Measurements from ENCODE around the gene RSRC1. TPM values are rescaled to one million over a fixed set of nuclear protein-coding genes. Genes with fewer than 3 reads are reported as not detected.

RSRC1 gene
- total and polyA plus RNA-seq, 2 of the 8 experiments (the other 6 are each of a cell fraction or from before 2014, with no cell fraction given), result 2.0 to 27.9 TPM

DNA sequence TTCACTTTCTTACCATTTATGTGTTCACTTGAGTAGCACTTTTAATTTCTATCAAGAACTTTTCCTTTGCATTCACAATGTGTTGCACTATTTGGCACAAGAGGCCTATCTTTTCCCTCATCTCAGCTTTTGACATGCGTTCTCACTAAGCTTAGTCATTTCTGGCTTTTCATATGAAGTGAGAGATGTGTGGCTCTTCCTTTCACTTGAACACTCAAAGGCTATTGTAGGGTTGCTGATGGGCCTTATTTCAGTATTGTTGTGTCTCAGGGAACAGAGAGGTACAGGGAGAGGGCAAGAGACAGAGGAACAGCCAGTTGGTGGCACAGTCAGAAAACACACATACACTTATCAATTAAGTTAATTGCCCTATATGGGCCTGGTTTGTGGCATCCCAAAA lies 333.7 kb downstream of the RSRC1 start (continued):
- TF ChIP-seq RXRA (IDR thresholded peaks at IDR 0.05; ENCODE audit: insufficient read depth, low read depth, low read length), result no peak
- no peak for TF ChIP-seq GTF2F1 (IDR thresholded peaks at IDR 0.05; ENCODE audit: borderline replicate concordance, low read depth, low read length)

- Histone ChIP-seq H2BK120ac (replicated peaks; ENCODE audit: low read depth, low read length) (no peak overlapping the region), H4K91ac (replicated peaks; ENCODE audit: insufficient read length, low read length) (no peak overlapping the region), H3K79me1 (ENCODE audit: low read depth, low read length) (no peaks in the 10 kb centered on the region), H2AK5ac (ENCODE audit: low read depth, low read length) (no peak overlapping the region), H3K27me3 (replicated peaks in 1 of 4; ENCODE audit: control insufficient read depth in 3 of 4, extremely low read depth in 1 of 4, insufficient read depth in 3 of 4, low read length in 3 of 4) (no peaks in the 10 kb centered on the region), H3K4ac (replicated peaks; ENCODE audit: insufficient read length, low read depth, low read length) (no peak overlapping the region), H3K14ac (ENCODE audit: insufficient read length) (no peak overlapping the region), H2BK15ac (ENCODE audit: low read length) (no peak overlapping the region), H3K56ac (replicated peaks; ENCODE audit: insufficient read length, low read depth, low read length) (no peak overlapping the region), H4K20me1 (replicated peaks in 1 of 2; ENCODE audit: control insufficient read depth in 1 of 2, insufficient read depth in 2 of 2, low read length in 2 of 2) (no peaks in the 10 kb centered on the region), H3K36me3 (ENCODE audit: control insufficient read depth in 2 of 4, insufficient read depth in 4 of 4, low read length in 3 of 4) (no peaks in the 10 kb centered on the region), H3K23ac (ENCODE audit: insufficient read length) (no peak overlapping the region), H3K4me3 (ENCODE audit: extremely low read depth in 1 of 4, insufficient read depth in 2 of 4, low read depth in 3 of 4, low read length in 4 of 4) (no peak overlapping the region), H4K5ac (ENCODE audit: insufficient read length, low read depth, low read length) (no peak overlapping the region), H2BK5ac (ENCODE audit: low read depth, low read length) (no peak overlapping the region), H3K9ac (replicated peaks in 1 of 4; ENCODE audit: extremely low read depth in 1 of 4, low read depth in 3 of 4, low read length in 3 of 4) (no peak overlapping the region), H2AFZ (ENCODE audit: low read length) (no peak overlapping the region), H2BK12ac (ENCODE audit: low read depth, low read length) (no peak overlapping the region), H3K27ac (ENCODE audit: low read depth, low read length) (no peak overlapping the region), H3K4me1 (replicated peaks in 1 of 4; ENCODE audit: control insufficient read depth in 3 of 4, insufficient read depth in 4 of 4, low read length in 3 of 4) (no peaks in the 10 kb centered on the region), H3K4me2 (ENCODE audit: insufficient read depth in 1 of 2, low read depth in 2 of 2, low read length in 2 of 2) (no peak overlapping the region), H3K79me2 (ENCODE audit: control insufficient read depth in 1 of 2, insufficient read depth in 2 of 2, low read length in 2 of 2) (no peaks in the 10 kb centered on the region), H4K8ac (ENCODE audit: extremely low read depth, insufficient read depth, low read length) (no peak overlapping the region), H3K18ac (ENCODE audit: extremely low read depth, low read length) (no peak overlapping the region), H3K9me3 (ENCODE audit: insufficient read depth in 2 of 2, low read depth in 1 of 2, low read length in 1 of 2) (no peaks in the 10 kb centered on the region), H2BK20ac (ENCODE audit: low read length) (no peak overlapping the region), H3K23me2 (ENCODE audit: low read depth, low read length) (no peaks in the 10 kb centered on the region)
- FAIRE-seq, result no peak
- ChIA-PET POLR2A (ENCODE audit: partially characterized antibody) (no interaction called here), CTCF (ENCODE audit: partially characterized antibody) (no interaction called here)
- DNase-seq (ENCODE audit: low read depth in 1 of 2, low spot score in 2 of 2), result no peak
- TF ChIP-seq EP300 (IDR thresholded peaks at IDR 0.05; ENCODE audit: borderline replicate concordance in 1 of 2, low read depth in 2 of 2, low read length in 2 of 2) (no peak), NRF1 (IDR thresholded peaks at IDR 0.05; ENCODE audit: low read depth, low read length) (no peak), CHD2 (IDR thresholded peaks at IDR 0.05; ENCODE audit: low read length) (no peak), RAD21 (IDR thresholded peaks at IDR 0.05 in 1 of 2, conservative IDR thresholded peaks at IDR 0.05 in 1 of 2; ENCODE audit: low read depth in 2 of 2, low read length in 2 of 2) (no peak), CHD1 (IDR thresholded peaks at IDR 0.05; ENCODE audit: low read depth, low read length) (no peak), SAP30 (IDR thresholded peaks at IDR 0.05; ENCODE audit: insufficient read depth, insufficient replicate concordance, low read length) (no peak), SP2 (IDR thresholded peaks at IDR 0.05; ENCODE audit: low read length) (no peak), GABPA (IDR thresholded peaks at IDR 0.05; ENCODE audit: borderline replicate concordance, insufficient read depth, low read length) (no peak), CBX8 (IDR thresholded peaks at IDR 0.05; ENCODE audit: borderline replicate concordance, low read depth, low read length) (no peak), POU5F1 (IDR thresholded peaks at IDR 0.05; ENCODE audit: low read depth, low read length) (no peak), CBX5 (IDR thresholded peaks at IDR 0.05; ENCODE audit: low read depth, low read length) (no peak), CREB1 (IDR thresholded peaks at IDR 0.05) (no peak)
Measured at GRCh38 chr3:158447408-158447807, 337.5 kb downstream of the RSRC1 start.

All from H1 (cell line).